Aorta (tissue), 5 donors: ENCODE measurements around the gene SOX13. TPM values are rescaled to one million over a fixed set of nuclear protein-coding genes. Genes with fewer than 3 reads are reported as not detected.

Experiments
- ATAC-seq: fragments of 200-7000 bp; cut with Tn5 transposase; one replicate; pipeline ENCODE4 v1.9.1; 2022; ENCODE audit warnings: moderate library complexity; ENCODE audit not compliant: low FRiP score
- DNase-seq, 2 donors: peaks; one replicate each; pipeline ENCODE4 v3.0.0-alpha.2; 2020
- H3K27ac ChIP-seq, 2 donors: one replicate each; pipeline ENCODE4 v1.5.1; 2013; ENCODE audit warnings: low read length in 2 of 2, mild to moderate bottlenecking in 2 of 2, moderate library complexity in 2 of 2, control low read depth in 1 of 2, inconsistent platforms in 1 of 2, low read depth in 1 of 2
- H3K27me3 ChIP-seq, 2 donors: one replicate each; pipeline ENCODE4 v1.6.1; 2013; ENCODE audit warnings: control low read depth in 1 of 2, low read length in 1 of 2, mild to moderate bottlenecking in 1 of 2, moderate library complexity in 1 of 2; ENCODE audit not compliant: insufficient read depth in 2 of 2, control insufficient read depth in 1 of 2
- H3K36me3 ChIP-seq, 2 donors: one replicate each; pipeline ENCODE4 v1.6.1; 2013; ENCODE audit warnings: control low read depth in 1 of 2, low read length in 1 of 2, mild to moderate bottlenecking in 1 of 2; ENCODE audit not compliant: insufficient read depth in 2 of 2, control insufficient read depth in 1 of 2
- H3K4me1 ChIP-seq, 2 donors: one replicate each; pipeline ENCODE4 v1.6.1; 2013; ENCODE audit warnings: low read length in 2 of 2, control low read depth in 1 of 2, mild to moderate bottlenecking in 1 of 2, moderate library complexity in 1 of 2; ENCODE audit not compliant: insufficient read depth in 2 of 2, control insufficient read depth in 1 of 2
- H3K4me3 ChIP-seq, 2 donors: one replicate each; pipeline ENCODE4 v1.5.1; 2013; ENCODE audit warnings: low read length in 2 of 2, control low read depth in 1 of 2, mild to moderate bottlenecking in 1 of 2
- H3K9me3 ChIP-seq: one replicate; pipeline ENCODE4 v1.6.1; 2013; ENCODE audit warnings: mild to moderate bottlenecking, low read length; ENCODE audit not compliant: control insufficient read depth
- WGBS, 2 donors: extraction: QIAGEN DNeasy Blood & Tissue Kit; methylation state at CpG; one replicate each; pipeline ENCODE4 v1.1.7; 2013; 5-methylcytosine and 5-hydroxymethylcytosine counted together
- intact Hi-C, 2 donors: fragments of 100-400 bp; cut with DNase I; formaldehyde crosslinking; loops; one replicate each; pipeline versions ENCODE4 v1.14.2 to v1.15.0; 2022
- polyA plus RNA-seq, 2 donors: library from polyadenylated mRNA; stranded (reverse); fragments of 200-250 nt; gene quantifications; one replicate each; pipeline ENCODE4 v1.2.3, GENCODE V29; 2013
- total RNA-seq, 2 donors: library from RNA; stranded (reverse); fragmentation: NEBNext Ultra II Directional; extraction: Animal tissue kit (Norgen Biotek cat#: 25700); gene quantifications; one replicate each; pipeline ENCODE4 v1.2.1, GENCODE V29; 2021
- donor health status: healthy with polysubstance abuse.
- donor health status: Bipolar disorder and iron deficiency.
- donor health status: DM: no; HTN: no; CAD: no.
- donor health status: DM: no; HTN: no; CAD: no.
- donor health status: DM: yes; HTN: yes; CAD: no.

Gene SOX13
- total and polyA plus RNA-seq, 4 donors: 9.6 to 52.8 (median 28.6) TPM

- intact Hi-C loops: loop anchor here (5.0 kb wide), 1 partner anchor 216 kb away; the partner anchor contains the start of gene SNRPE (in 2 of the 2)
- Histone ChIP-seq H3K4me3 (no peak overlapping the region), H3K9me3 (no peaks in the 10 kb centered on the region), H3K27ac (peak overlapping the region; percentile 4 to 53), H3K27me3 (no peaks in the 10 kb centered on the region), H3K4me1 (peaks cover 0 to 2% of the 10 kb centered on the region in 2 donors), H3K36me3 (no peaks in the 10 kb centered on the region)
- WGBS, 2 donors: 40 to 45% methylated on average over 17 of the region's 17 CpGs
- ATAC-seq (no peak), DNase-seq (peak in 1 of 2 donors; percentile 73)
Measured at GRCh38 chr1:204077979-204078696, 5.2 kb downstream of the SOX13 start.

- Histone ChIP-seq H3K4me3 (no peak overlapping the region), H3K4me1 (peaks cover 0 to 2% of the 10 kb centered on the region in 2 donors), H3K36me3 (no peaks in the 10 kb centered on the region), H3K27ac (peak overlapping the region in 1 of 2 donors; percentile 30), H3K27me3 (no peaks in the 10 kb centered on the region), H3K9me3 (no peaks in the 10 kb centered on the region)
- intact Hi-C loops: loop anchor here (5.0 kb wide), 1 partner anchor 217 kb away; the partner anchor contains the start of gene SNRPE (in 2 of the 2)
- WGBS, 2 donors: 60 to 67% methylated on average over 3 of the region's 3 CpGs
- DNase-seq (peak in 1 of 2 donors; percentile 41), ATAC-seq (no peak)
Measured at GRCh38 chr1:204079608-204079999, 6.7 kb downstream of the SOX13 start.

- Histone ChIP-seq H3K4me1 (peaks cover 0 to 2% of the 10 kb centered on the region in 2 donors), H3K27me3 (no peaks in the 10 kb centered on the region), H3K9me3 (no peaks in the 10 kb centered on the region), H3K36me3 (no peaks in the 10 kb centered on the region), H3K4me3 (no peak overlapping the region), H3K27ac (peak overlapping the region in 1 of 2 donors; percentile 42)
- WGBS, 2 donors: 14 to 15% methylated on average over 8 of the region's 8 CpGs
- DNase-seq (peak; percentile 90 to 95), ATAC-seq (peak; percentile 85)
- intact Hi-C loops: no loop called here
Measured at GRCh38 chr1:204080163-204080903, 7.4 kb downstream of the SOX13 start.

GRCh38 chr1:204081164-204081790 lies 8.4 kb downstream of the SOX13 start:
- Histone ChIP-seq H3K36me3 (no peaks in the 10 kb centered on the region), H3K27me3 (no peaks in the 10 kb centered on the region), H3K9me3 (no peaks in the 10 kb centered on the region), H3K4me3 (no peak overlapping the region), H3K27ac (no peak overlapping the region), H3K4me1 (peaks cover 0 to 2% of the 10 kb centered on the region in 2 donors)
- ATAC-seq: peak; percentile 8
- intact Hi-C loops: no loop called here
- peak in 1 of 2 donors; percentile 64 for DNase-seq
- 18 to 28% methylated on average over 12 to 13 of the region's 13 CpGs for WGBS, 2 donors

- H3K36me3 ChIP-seq: no peaks in the 10 kb centered on the region
- H3K9me3 ChIP-seq: no peaks in the 10 kb centered on the region
- H3K27me3 ChIP-seq: no peaks in the 10 kb centered on the region
- ATAC-seq (no peak), DNase-seq (peak in 1 of 2 donors; percentile 43)
- intact Hi-C loops: no loop called here
- no peak overlapping the region for H3K4me3 ChIP-seq
- 76 to 79% methylated on average over 7 to 8 of the region's 8 CpGs for WGBS, 2 donors
- H3K4me1 ChIP-seq: peaks cover 0 to 2% of the 10 kb centered on the region in 2 donors
- H3K27ac ChIP-seq: peak overlapping the region in 1 of 2 donors; percentile 23
Measured at GRCh38 chr1:204081791-204082513, 9.0 kb downstream of the SOX13 start.

- no peaks in the 10 kb centered on the region for H3K27me3 ChIP-seq
- no peaks in the 10 kb centered on the region for H3K36me3 ChIP-seq
- H3K27ac ChIP-seq: peak overlapping the region in 1 of 2 donors; percentile 8
- H3K9me3 ChIP-seq: no peaks in the 10 kb centered on the region
- no peak overlapping the region for H3K4me3 ChIP-seq
- peak in 1 of 2 donors; percentile 42 for DNase-seq
- 94 to 95% methylated on average over 7 of the region's 7 CpGs for WGBS, 2 donors
- intact Hi-C loops: no loop called here
- H3K4me1 ChIP-seq: peaks cover 0 to 2% of the 10 kb centered on the region in 2 donors
- ATAC-seq: no peak
Measured at GRCh38 chr1:204083491-204083890, 10.6 kb downstream of the SOX13 start.

- Histone ChIP-seq H3K4me3 (no peak overlapping the region), H3K9me3 (no peaks in the 10 kb centered on the region), H3K27ac (peak overlapping the region in 1 of 2 donors; percentile 7), H3K36me3 (no peaks in the 10 kb centered on the region), H3K4me1 (peaks cover 0 to 3% of the 10 kb centered on the region in 2 donors), H3K27me3 (no peaks in the 10 kb centered on the region)
- WGBS, 2 donors: 31 to 34% methylated on average over 4 of the region's 4 CpGs
- ATAC-seq (peak; percentile 13), DNase-seq (peak in 1 of 2 donors; percentile 73)
- intact Hi-C loops: no loop called here
Measured at GRCh38 chr1:204084247-204084772, 11.4 kb downstream of the SOX13 start.

- WGBS, 2 donors: 71 to 78% methylated on average over 7 of the region's 7 CpGs
- no peaks in the 10 kb centered on the region for H3K27me3 ChIP-seq
- H3K36me3 ChIP-seq: no peaks in the 10 kb centered on the region
- no peaks in the 10 kb centered on the region for H3K9me3 ChIP-seq
- peaks cover 0 to 1% of the 10 kb centered on the region in 2 donors for H3K4me1 ChIP-seq
- H3K27ac ChIP-seq: no peak overlapping the region
- DNase-seq (peak in 1 of 2 donors; percentile 46), ATAC-seq (no peak)
- intact Hi-C loops: no loop called here
- no peak overlapping the region for H3K4me3 ChIP-seq
Measured at GRCh38 chr1:204085876-204086275, 13.0 kb downstream of the SOX13 start.
